ENCODE data around the gene MIS12. TPM values are rescaled to one million over a fixed set of nuclear protein-coding genes. Genes with fewer than 3 reads are reported as not detected.

The MIS12 gene
- total RNA-seq, 1 experiment from 2014 or later = 22.6 TPM

DNA sequence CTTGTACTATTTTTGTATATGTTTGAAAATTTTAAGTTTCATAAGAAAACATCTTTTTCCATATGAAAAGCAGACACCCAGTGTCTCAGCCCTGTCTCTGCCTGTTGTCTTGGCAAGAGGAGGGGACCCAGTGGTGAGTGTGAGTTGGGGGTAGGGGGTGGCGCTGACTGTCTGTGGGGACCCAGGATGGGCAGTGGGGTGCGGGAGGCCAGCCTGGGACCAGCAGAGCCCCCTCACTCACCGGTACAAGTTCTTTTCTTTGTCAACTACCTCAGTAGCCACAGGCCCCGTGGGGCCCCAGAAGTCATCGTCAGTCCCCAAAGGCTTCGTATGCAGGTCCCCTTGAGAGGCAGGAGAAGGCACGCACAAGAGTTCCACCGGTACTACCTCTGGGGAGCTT, 46.2 kb downstream of the MIS12 start (continued):
- TF ChIP-seq, protein P1, sequence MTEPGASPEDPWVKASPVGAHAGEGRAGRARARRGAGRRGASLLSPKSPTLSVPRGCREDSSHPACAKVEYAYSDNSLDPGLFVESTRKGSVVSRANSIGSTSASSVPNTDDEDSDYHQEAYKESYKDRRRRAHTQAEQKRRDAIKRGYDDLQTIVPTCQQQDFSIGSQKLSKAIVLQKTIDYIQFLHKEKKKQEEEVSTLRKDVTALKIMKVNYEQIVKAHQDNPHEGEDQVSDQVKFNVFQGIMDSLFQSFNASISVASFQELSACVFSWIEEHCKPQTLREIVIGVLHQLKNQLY (CRISPR knock-in tag; IDR thresholded peaks at IDR 0.05) = no peak
- TF ChIP-seq, protein P2, sequence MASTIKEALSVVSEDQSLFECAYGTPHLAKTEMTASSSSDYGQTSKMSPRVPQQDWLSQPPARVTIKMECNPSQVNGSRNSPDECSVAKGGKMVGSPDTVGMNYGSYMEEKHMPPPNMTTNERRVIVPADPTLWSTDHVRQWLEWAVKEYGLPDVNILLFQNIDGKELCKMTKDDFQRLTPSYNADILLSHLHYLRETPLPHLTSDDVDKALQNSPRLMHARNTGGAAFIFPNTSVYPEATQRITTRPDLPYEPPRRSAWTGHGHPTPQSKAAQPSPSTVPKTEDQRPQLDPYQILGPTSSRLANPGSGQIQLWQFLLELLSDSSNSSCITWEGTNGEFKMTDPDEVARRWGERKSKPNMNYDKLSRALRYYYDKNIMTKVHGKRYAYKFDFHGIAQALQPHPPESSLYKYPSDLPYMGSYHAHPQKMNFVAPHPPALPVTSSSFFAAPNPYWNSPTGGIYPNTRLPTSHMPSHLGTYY (CRISPR knock-in tag; IDR thresholded peaks at IDR 0.05) = no peak

- no peak for DNase-seq (ENCODE audit: low spot score)
- ATAC-seq = no peak
- Mint-ChIP-seq H3K4me3 (no peak overlapping the region), H3K27ac (no peak overlapping the region), H3K36me3 (no peaks in the 10 kb centered on the region), H3K27me3 (ENCODE audit: low read depth) (no peaks in the 10 kb centered on the region; the same call in 1 of the 2 replicates), H3K9me3 (no peaks in the 10 kb centered on the region), H3K4me1 (no peaks in the 10 kb centered on the region)
- POLR2A ChIA-PET = interaction anchor here (0.7 kb wide), 1 partner anchor 230 kb away, joined by 8 read pairs; no protein-coding TSS in a partner anchor
- TF ChIP-seq CREB1 (CRISPR knock-in tag; IDR thresholded peaks at IDR 0.05) (no peak), PRRX2 (CRISPR knock-in tag; IDR thresholded peaks at IDR 0.05) (no peak), ATF6 (CRISPR knock-in tag; IDR thresholded peaks at IDR 0.05) (no peak), RORB (CRISPR knock-in tag; IDR thresholded peaks at IDR 0.05) (no peak), ESRRA (CRISPR knock-in tag; IDR thresholded peaks at IDR 0.05; ENCODE audit: borderline replicate concordance) (no peak)
- CTCF ChIA-PET = interaction anchor here (1.8 kb wide), 1 partner anchor 11 kb away, joined by 6 read pairs; no protein-coding TSS in a partner anchor
Observed at GRCh38 chr17:5533486-5534315, 47.3 kb downstream of the MIS12 start.

DNA sequence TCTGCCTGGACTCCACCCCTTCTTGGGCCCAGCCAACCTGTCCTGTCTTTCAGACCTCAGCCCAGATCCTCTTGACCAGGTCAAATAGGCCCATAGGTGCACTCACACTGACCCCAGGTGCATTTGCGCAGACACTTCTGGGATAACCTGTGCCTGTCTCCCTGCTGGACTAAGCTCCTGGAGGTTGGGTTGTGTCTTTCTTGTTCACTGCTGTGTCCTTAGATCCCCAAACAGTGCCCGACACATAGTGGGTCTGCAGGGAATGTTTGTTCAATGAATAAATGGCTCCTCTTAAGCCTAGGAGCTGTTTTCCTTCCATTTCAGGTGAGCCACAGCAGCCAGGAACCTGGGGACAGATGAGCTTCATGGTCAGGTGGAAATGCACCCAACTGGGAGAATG, 49.1 kb downstream of the MIS12 start:
- Mint-ChIP-seq H3K4me3 (no peak overlapping the region), H3K4me1 (no peaks in the 10 kb centered on the region), H3K9me3 (no peaks in the 10 kb centered on the region), H3K27me3 (ENCODE audit: low read depth) (no peaks in the 10 kb centered on the region; the same call in 1 of the 2 replicates), H3K36me3 (no peaks in the 10 kb centered on the region), H3K27ac (no peak overlapping the region)
- ATAC-seq (no peak), DNase-seq (ENCODE audit: low spot score) (no peak)
- ChIA-PET CTCF (no interaction called here), POLR2A (no interaction called here)
- TF ChIP-seq RELA (CRISPR knock-in tag; IDR thresholded peaks at IDR 0.05; ENCODE audit: borderline replicate concordance) = no peak
- TF ChIP-seq, protein P3, sequence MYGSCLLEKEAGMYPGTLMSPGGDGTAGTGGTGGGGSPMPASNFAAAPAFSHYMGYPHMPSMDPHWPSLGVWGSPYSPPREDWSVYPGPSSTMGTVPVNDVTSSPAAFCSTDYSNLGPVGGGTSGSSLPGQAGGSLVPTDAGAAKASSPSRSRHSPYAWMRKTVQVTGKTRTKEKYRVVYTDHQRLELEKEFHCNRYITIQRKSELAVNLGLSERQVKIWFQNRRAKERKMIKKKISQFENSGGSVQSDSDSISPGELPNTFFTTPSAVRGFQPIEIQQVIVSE (CRISPR knock-in tag; IDR thresholded peaks at IDR 0.05; ENCODE audit: borderline replicate concordance) = no peak
- TF ChIP-seq, protein P2 (CRISPR knock-in tag; IDR thresholded peaks at IDR 0.05) = no peak
- no peak for TF ChIP-seq ZNF425 (CRISPR knock-in tag; conservative IDR thresholded peaks at IDR 0.05)
- no peak for TF ChIP-seq ZNF317 (CRISPR knock-in tag; IDR thresholded peaks at IDR 0.05; ENCODE audit: borderline replicate concordance, low read depth)
- no peak for TF ChIP-seq FOXP1 (CRISPR knock-in tag; IDR thresholded peaks at IDR 0.05; ENCODE audit: borderline replicate concordance)
- TF ChIP-seq E2F1 (CRISPR knock-in tag; IDR thresholded peaks at IDR 0.05) = no peak
- TF ChIP-seq, protein P4, sequence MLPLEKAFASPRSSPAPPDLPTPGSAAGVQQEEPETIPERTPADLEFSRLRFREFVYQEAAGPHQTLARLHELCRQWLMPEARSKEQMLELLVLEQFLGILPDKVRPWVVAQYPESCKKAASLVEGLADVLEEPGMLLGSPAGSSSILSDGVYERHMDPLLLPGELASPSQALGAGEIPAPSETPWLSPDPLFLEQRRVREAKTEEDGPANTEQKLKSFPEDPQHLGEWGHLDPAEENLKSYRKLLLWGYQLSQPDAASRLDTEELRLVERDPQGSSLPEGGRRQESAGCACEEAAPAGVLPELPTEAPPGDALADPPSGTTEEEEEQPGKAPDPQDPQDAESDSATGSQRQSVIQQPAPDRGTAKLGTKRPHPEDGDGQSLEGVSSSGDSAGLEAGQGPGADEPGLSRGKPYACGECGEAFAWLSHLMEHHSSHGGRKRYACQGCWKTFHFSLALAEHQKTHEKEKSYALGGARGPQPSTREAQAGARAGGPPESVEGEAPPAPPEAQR (CRISPR knock-in tag; IDR thresholded peaks at IDR 0.05) = no peak
- no peak for TF ChIP-seq FOXK1 (CRISPR knock-in tag; IDR thresholded peaks at IDR 0.05)
- no peak for TF ChIP-seq USF2 (CRISPR knock-in tag; IDR thresholded peaks at IDR 0.05)
- TF ChIP-seq, protein P5, sequence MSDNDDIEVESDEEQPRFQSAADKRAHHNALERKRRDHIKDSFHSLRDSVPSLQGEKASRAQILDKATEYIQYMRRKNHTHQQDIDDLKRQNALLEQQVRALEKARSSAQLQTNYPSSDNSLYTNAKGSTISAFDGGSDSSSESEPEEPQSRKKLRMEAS (CRISPR knock-in tag; IDR thresholded peaks at IDR 0.05) = no peak
- no peak for TF ChIP-seq NR3C1 (CRISPR knock-in tag; conservative IDR thresholded peaks at IDR 0.05; ENCODE audit: low read depth)
